Fibroblast of lung (primary cell): ENCODE data around the gene FOXD4L6.
"Not testable (repeated sequence)": the region's sequence is repeated elsewhere in the genome, so short reads cannot be mapped to it uniquely, and the experiment has no call there.

ENCODE experiments used
- EZH2 ChIP-seq: IDR thresholded peaks from 2 replicates; pipeline ENCODE4 v1.5.1; 2012; ENCODE audit warnings: low read length, control low read depth, mild to moderate bottlenecking; ENCODE audit errors: missing control alignments
- TF ChIP-seq, protein P1 (sequence below), 2 donors: IDR thresholded peaks in 1 of 2; conservative IDR thresholded peaks in 1 of 2; 1 replicate in 1 of 2; 2 replicates in 1 of 2; pipeline ENCODE4 v1.5.1; 2011 to 2012; ENCODE audit warnings: low read length in 2 of 2, control low read depth in 1 of 2, inconsistent platforms in 1 of 2, low read depth in 1 of 2, mild to moderate bottlenecking in 1 of 2

- TF ChIP-seq, protein P1, sequence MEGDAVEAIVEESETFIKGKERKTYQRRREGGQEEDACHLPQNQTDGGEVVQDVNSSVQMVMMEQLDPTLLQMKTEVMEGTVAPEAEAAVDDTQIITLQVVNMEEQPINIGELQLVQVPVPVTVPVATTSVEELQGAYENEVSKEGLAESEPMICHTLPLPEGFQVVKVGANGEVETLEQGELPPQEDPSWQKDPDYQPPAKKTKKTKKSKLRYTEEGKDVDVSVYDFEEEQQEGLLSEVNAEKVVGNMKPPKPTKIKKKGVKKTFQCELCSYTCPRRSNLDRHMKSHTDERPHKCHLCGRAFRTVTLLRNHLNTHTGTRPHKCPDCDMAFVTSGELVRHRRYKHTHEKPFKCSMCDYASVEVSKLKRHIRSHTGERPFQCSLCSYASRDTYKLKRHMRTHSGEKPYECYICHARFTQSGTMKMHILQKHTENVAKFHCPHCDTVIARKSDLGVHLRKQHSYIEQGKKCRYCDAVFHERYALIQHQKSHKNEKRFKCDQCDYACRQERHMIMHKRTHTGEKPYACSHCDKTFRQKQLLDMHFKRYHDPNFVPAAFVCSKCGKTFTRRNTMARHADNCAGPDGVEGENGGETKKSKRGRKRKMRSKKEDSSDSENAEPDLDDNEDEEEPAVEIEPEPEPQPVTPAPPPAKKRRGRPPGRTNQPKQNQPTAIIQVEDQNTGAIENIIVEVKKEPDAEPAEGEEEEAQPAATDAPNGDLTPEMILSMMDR (conservative IDR thresholded peaks at IDR 0.05 in 1 of 2, IDR thresholded peaks at IDR 0.05 in 1 of 2; ENCODE audit: low read depth in 1 of 2, low read length in 2 of 2) = not testable (repeated sequence)
- not testable (repeated sequence) for TF ChIP-seq EZH2
These were observed 33.4 kb downstream of the FOXD4L6 start for GRCh38 chr9:41095060-41095459.
